B cell (primary cell): Measurements from ENCODE around the gene HTRA3. TPM values are rescaled to one million over a fixed set of nuclear protein-coding genes. Genes with fewer than 3 reads are reported as not detected.

Source experiments
- ATAC-seq: fragments of 200-7000 bp; cut with Tn5 transposase; one replicate; pipeline ENCODE4 v1.10.0; 2021; ENCODE audit warnings: low read depth, mild to moderate bottlenecking, moderate number of reproducible peaks, moderate library complexity
- CTCF ChIA-PET: fragments of 350-600 bp; sonication (Branson Sonifier 250); formaldehyde crosslinking; loops from one replicate; lab custom pipeline; 2021; ENCODE audit warnings: antibody characterized with exemption, inconsistent platforms; lab: Charles Lee
- POLR2A ChIA-PET: fragments of 350-600 bp; sonication (Branson Sonifier 250); formaldehyde crosslinking; loops from one replicate; lab custom pipeline; 2021; ENCODE audit warnings: antibody characterized with exemption; lab: Charles Lee
- DNase-seq: peaks from one replicate; pipeline ENCODE4 v3.0.0; 2013
- H2AFZ ChIP-seq: 2 replicates; pipeline ENCODE4 v1.6.1; 2012; ENCODE audit warnings: mild to moderate bottlenecking, low read depth, low read length; ENCODE audit not compliant: insufficient read depth, poor library complexity, severe bottlenecking
- H3K27ac ChIP-seq, 2 donors: 1 replicate in 1 of 2; 2 replicates in 1 of 2; pipeline ENCODE4 v1.5.1; 2012 to 2013; ENCODE audit warnings: low read length in 2 of 2, mild to moderate bottlenecking in 2 of 2, moderate library complexity in 1 of 2
- H3K27me3 ChIP-seq, 4 experiments: fragments of 200-600 bp in 1 of 4; sonication (generic) in 1 of 4; replicated peaks in 1 of 4; 1 replicate in 2 of 4; 2 replicates in 2 of 4; pipeline versions ENCODE4 v1.6.1 to v1.7.0; 2013 to 2016; ENCODE audit warnings: low read length in 3 of 4, mild to moderate bottlenecking in 2 of 4, mixed read lengths in 1 of 4, moderate library complexity in 1 of 4; ENCODE audit not compliant: insufficient read depth in 4 of 4, control insufficient read depth in 3 of 4; ENCODE audit errors: control extremely low read depth in 1 of 4
- H3K36me3 ChIP-seq, 2 experiments: replicated peaks in 1 of 2; 1 replicate in 1 of 2; 2 replicates in 1 of 2; pipeline versions ENCODE4 v1.6.1 to v1.7.1; 2013; ENCODE audit warnings: low read length in 1 of 2; ENCODE audit not compliant: insufficient read depth in 2 of 2, control insufficient read depth in 1 of 2; ENCODE audit errors: control extremely low read depth in 1 of 2, extremely low read depth in 1 of 2
- H3K4me1 ChIP-seq, 2 donors: fragments of 200-600 bp in 1 of 2; sonication (generic) in 1 of 2; 1 replicate in 1 of 2; 2 replicates in 1 of 2; pipeline versions ENCODE4 v1.5.1 to v1.6.1; 2013 to 2017; ENCODE audit warnings: low read length in 2 of 2; ENCODE audit not compliant: control insufficient read depth in 2 of 2, insufficient read depth in 2 of 2
- H3K4me2 ChIP-seq: replicated peaks from 2 replicates; pipeline ENCODE3; 2012; ENCODE audit warnings: mild to moderate bottlenecking, low read depth, low read length; ENCODE audit not compliant: poor library complexity, severe bottlenecking
- H3K4me3 ChIP-seq, 5 experiments: fragments of 200-600 bp in 1 of 5; sonication (generic) in 1 of 5; 1 replicate in 3 of 5; 2 replicates in 2 of 5; pipeline versions ENCODE4 v1.5.1 to v1.7.0; 2011 to 2016; ENCODE audit warnings: low read length in 4 of 5, mild to moderate bottlenecking in 4 of 5, low read depth in 2 of 5, control low read depth in 1 of 5, moderate library complexity in 1 of 5; ENCODE audit not compliant: insufficient read depth in 1 of 5; ENCODE audit errors: control extremely low read depth in 1 of 5, extremely low read depth in 1 of 5
- H3K79me2 ChIP-seq: fragments of 200-600 bp; sonication (generic); one replicate; pipeline ENCODE4 v1.6.0; 2016; ENCODE audit warnings: low read length; ENCODE audit not compliant: control insufficient read depth, insufficient read depth
- H3K9ac ChIP-seq: fragments of 200-600 bp; sonication (generic); 2 replicates; pipeline ENCODE4 v1.6.1; 2017; ENCODE audit warnings: mild to moderate bottlenecking, low read length, moderate library complexity
- H3K9me3 ChIP-seq, 3 donors: one replicate each; pipeline versions ENCODE4 v1.6.1 to v1.7.1; 2013; ENCODE audit warnings: low read length in 2 of 3; ENCODE audit not compliant: control insufficient read depth in 2 of 3, insufficient read depth in 1 of 3; ENCODE audit errors: control extremely low read depth in 1 of 3
- H4K20me1 ChIP-seq: 2 replicates; pipeline ENCODE4 v1.6.0; 2012; ENCODE audit warnings: mild to moderate bottlenecking, low read length; ENCODE audit not compliant: insufficient read depth, control insufficient read depth, poor library complexity, severe bottlenecking
- H3K27ac Mint-ChIP-seq: one replicate; pipeline ENCODE4 v1.8.0; 2021; ENCODE audit warnings: mixed read lengths
- H3K27me3 Mint-ChIP-seq: one replicate; pipeline ENCODE4 v1.8.0; 2021; ENCODE audit warnings: mixed read lengths
- H3K4me1 Mint-ChIP-seq: one replicate; pipeline ENCODE4 v1.8.0; 2021; ENCODE audit warnings: mixed read lengths
- H3K4me3 Mint-ChIP-seq: one replicate; pipeline ENCODE4 v1.8.0; 2021; ENCODE audit warnings: mixed read lengths
- H3K9me3 Mint-ChIP-seq: one replicate; pipeline ENCODE4 v1.8.0; 2022; ENCODE audit warnings: mixed read lengths; ENCODE audit not compliant: insufficient read depth
- CTCF ChIP-seq: fragments of 200-600 bp; IDR thresholded peaks from one replicate; pipeline ENCODE4 v1.8.0; 2022; ENCODE audit warnings: antibody characterized with exemption, mild to moderate bottlenecking
- EZH2 ChIP-seq: IDR thresholded peaks from 2 replicates; pipeline ENCODE4 v1.6.1; 2012; ENCODE audit warnings: borderline replicate concordance, low read depth, mild to moderate bottlenecking, moderate library complexity, low read length; ENCODE audit not compliant: insufficient read depth, poor library complexity, severe bottlenecking
- WGBS: methylation state at CpG from one replicate; pipeline ENCODE4 v1.1.5; 2013; ENCODE audit warnings: missing lambda C conversion rate; ENCODE audit not compliant: insufficient coverage; 5-methylcytosine and 5-hydroxymethylcytosine counted together
- intact Hi-C: fragments of 100-400 bp; cut with micrococcal nuclease; formaldehyde crosslinking; loops from one replicate; pipeline ENCODE4 v1.10.0; 2022
- polyA plus RNA-seq: library from polyadenylated mRNA; depleted of rRNA; stranded (reverse); fragments of >200 nt; gene quantifications from 2 replicates; pipeline ENCODE4 v1.2.3, GENCODE V29; 2012
- total RNA-seq, 2 donors: library from RNA; stranded (reverse); fragments of 120-200 nt in 1 of 2; gene quantifications; 1 replicate in 1 of 2; 2 replicates in 1 of 2; pipeline versions ENCODE4 v1.2.3 to v1.2.4, GENCODE V29; 2013 to 2022

Gene HTRA3
- total and polyA plus RNA-seq, 2 donors (not counting 1 experiment from before 2014, with no cell fraction given) = not detected

DNA sequence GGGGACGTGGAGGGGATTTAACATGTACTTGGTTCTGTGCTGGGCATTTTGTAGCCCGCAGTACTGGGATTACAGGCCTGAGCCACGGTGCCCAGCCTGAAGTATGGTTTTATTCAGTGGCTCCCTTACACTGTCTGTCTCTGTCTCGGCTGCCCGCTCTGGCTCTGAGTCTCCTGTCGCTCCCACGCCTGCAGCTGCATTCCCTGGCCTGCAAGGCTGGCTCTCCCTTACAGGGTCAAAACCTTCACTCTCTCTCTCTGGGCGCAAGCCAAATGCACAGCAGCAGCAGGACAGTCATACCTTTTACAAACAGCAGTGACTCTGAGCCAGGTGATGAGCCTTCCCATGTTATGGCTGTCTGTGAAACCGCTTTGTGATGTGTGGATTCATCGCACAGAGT, 72.1 kb downstream of the HTRA3 start:
- Mint-ChIP-seq H3K27me3 (peaks cover 2% of the 10 kb centered on the region), H3K4me1 (no peaks in the 10 kb centered on the region), H3K4me3 (no peak overlapping the region), H3K27ac (no peak overlapping the region), H3K9me3 (peaks cover 2% of the 10 kb centered on the region)
- Histone ChIP-seq H4K20me1 (no peaks in the 10 kb centered on the region), H3K79me2 (no peaks in the 10 kb centered on the region), H3K9me3 (peaks cover 0 to 4% (median 4%) of the 10 kb centered on the region in 3 donors), H2AFZ (no peak overlapping the region), H3K27ac (no peak overlapping the region), H3K9ac (no peak overlapping the region), H3K4me2 (no peak overlapping the region), H3K4me3 (no peak overlapping the region), H3K27me3 (peaks cover 0 to 3% (median 0%) of the 10 kb centered on the region in 4 experiments), H3K4me1 (no peaks in the 10 kb centered on the region), H3K36me3 (no peaks in the 10 kb centered on the region)
- ATAC-seq (no peak), DNase-seq (no peak)
- no peak for TF ChIP-seq CTCF
- no peak for TF ChIP-seq EZH2
- WGBS = 92% methylated on average over 9 of the region's 10 CpGs
- intact Hi-C loops = no loop called here
- ChIA-PET CTCF (no interaction called here), POLR2A (no interaction called here)

DNA sequence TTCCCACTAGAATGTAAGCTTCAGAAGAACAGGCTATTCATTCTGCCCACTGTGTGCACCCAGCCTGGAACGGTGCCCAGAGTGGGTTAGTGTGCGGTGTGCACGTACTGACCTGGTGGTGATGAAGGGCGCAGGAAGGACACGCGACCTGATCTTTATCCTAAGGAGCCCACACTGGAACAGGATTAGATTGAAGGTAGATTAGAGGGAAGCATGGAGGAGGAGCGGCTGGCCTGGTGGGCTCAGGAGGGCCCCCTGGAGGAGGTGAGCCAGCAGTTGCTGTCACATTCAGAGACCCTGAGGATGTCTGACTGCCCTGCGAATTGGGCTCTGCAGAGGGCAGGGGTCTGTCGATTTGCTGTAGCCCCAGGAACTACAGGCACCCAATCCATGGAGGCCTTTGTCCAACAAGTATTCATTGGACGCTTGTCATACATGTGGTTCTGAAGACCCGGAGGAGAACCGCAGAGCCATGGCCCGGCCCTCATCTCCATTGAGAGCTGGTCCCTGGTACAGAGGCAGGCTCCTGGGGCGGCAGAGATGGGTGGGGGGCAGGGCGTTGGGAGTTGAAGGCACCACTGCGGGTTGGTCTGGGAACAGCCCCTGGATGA, 73.2 kb downstream of the HTRA3 start:
- H3K27me3 Mint-ChIP-seq = peaks cover 2% of the 10 kb centered on the region
- Histone ChIP-seq H3K9ac (no peak overlapping the region), H3K4me3 (no peak overlapping the region), H3K27ac (no peak overlapping the region), H3K79me2 (no peaks in the 10 kb centered on the region), H3K27me3 (peaks cover 0 to 3% (median 0%) of the 10 kb centered on the region in 4 experiments), H3K36me3 (no peaks in the 10 kb centered on the region), H3K4me2 (no peak overlapping the region), H2AFZ (no peak overlapping the region), H4K20me1 (no peaks in the 10 kb centered on the region), H3K4me1 (no peaks in the 10 kb centered on the region), H3K9me3 (no peaks in the 10 kb centered on the region)
- ATAC-seq (no peak), DNase-seq (no peak)
- intact Hi-C loops = no loop called here
- H3K4me1 Mint-ChIP-seq = no peaks in the 10 kb centered on the region
- no peak overlapping the region for H3K27ac Mint-ChIP-seq
- TF ChIP-seq EZH2 (no peak), CTCF (no peak)
- no peaks in the 10 kb centered on the region for H3K9me3 Mint-ChIP-seq
- ChIA-PET POLR2A (no interaction called here), CTCF (interaction anchor here (0.6 kb wide), 1 partner anchor 49 kb away, joined by 3 read pairs; no protein-coding TSS in a partner anchor)
- WGBS = 91% methylated on average over 15 of the region's 16 CpGs
- no peak overlapping the region for H3K4me3 Mint-ChIP-seq
